Activated CD8-positive, alpha-beta T cell treated with anti-CD3 and anti-CD28 coated beads, Interleukin-2, amount 10 ng/mL, durations not matched to agents 7 days and 5 days (primary cell): ENCODE measurements around the gene FARP1. TPM values are rescaled to one million over a fixed set of nuclear protein-coding genes. Genes with fewer than 3 reads are reported as not detected.

Source experiments
- ATAC-seq: fragments of 150-1000 bp; cut with Tn5 transposase; one replicate; pipeline ENCODE4 v1.10.0; 2021; ENCODE audit warnings: moderate library complexity
- CTCF ChIA-PET: fragments of 350-600 bp; sonication (Branson Sonifier 250); formaldehyde crosslinking; loops from one replicate; lab custom pipeline; 2021; ENCODE audit warnings: antibody characterized with exemption; lab: Charles Lee
- POLR2A ChIA-PET: fragments of 350-600 bp; sonication (Branson Sonifier 250); formaldehyde crosslinking; loops from one replicate; lab custom pipeline; 2021; ENCODE audit warnings: antibody characterized with exemption; lab: Charles Lee
- DNase-seq: peaks from one replicate; pipeline ENCODE4 v3.0.0-alpha.2; 2020
- H3K27ac Mint-ChIP-seq: one replicate; pipeline ENCODE4 v1.8.0; 2021; ENCODE audit warnings: mild to moderate bottlenecking, mixed read lengths
- H3K27me3 Mint-ChIP-seq: one replicate; pipeline ENCODE4 v1.8.0; 2021; ENCODE audit warnings: low read depth, mixed read lengths
- H3K36me3 Mint-ChIP-seq: one replicate; pipeline ENCODE4 v1.8.0; 2021; ENCODE audit warnings: low read depth, mixed read lengths
- H3K4me1 Mint-ChIP-seq: one replicate; pipeline ENCODE4 v1.8.0; 2021; ENCODE audit warnings: low read depth, mixed read lengths
- H3K4me3 Mint-ChIP-seq: one replicate; pipeline ENCODE4 v1.8.0; 2021; ENCODE audit warnings: mild to moderate bottlenecking, mixed read lengths
- H3K9me3 Mint-ChIP-seq: one replicate; pipeline ENCODE4 v1.8.0; 2022; ENCODE audit warnings: mixed read lengths; ENCODE audit not compliant: insufficient read depth
- total RNA-seq, 2 experiments: library from RNA; stranded (reverse); gene quantifications; one replicate each; pipeline ENCODE4 v1.2.3, GENCODE V29; 2021

FARP1 gene
- total RNA-seq, 2 experiments from 2014 or later, result 1.1 to 1.2 TPM

- no peaks in the 10 kb centered on the region for H3K36me3 Mint-ChIP-seq
- ATAC-seq, result no peak
- ChIA-PET CTCF (no interaction called here), POLR2A (no interaction called here)
- no peaks in the 10 kb centered on the region for H3K9me3 Mint-ChIP-seq
- no peak overlapping the region for H3K27ac Mint-ChIP-seq
- H3K4me3 Mint-ChIP-seq, result no peak overlapping the region
- no peak for DNase-seq
- peaks cover 7% of the 10 kb centered on the region for H3K27me3 Mint-ChIP-seq
- H3K4me1 Mint-ChIP-seq, result no peaks in the 10 kb centered on the region
Observed at GRCh38 chr13:98419786-98420553, 277.1 kb downstream of the FARP1 start.

GRCh38 chr13:98420554-98421175, 277.8 kb downstream of the FARP1 start:
- H3K36me3 Mint-ChIP-seq, result no peaks in the 10 kb centered on the region
- no peak overlapping the region for H3K27ac Mint-ChIP-seq
- no peaks in the 10 kb centered on the region for H3K9me3 Mint-ChIP-seq
- CTCF ChIA-PET, result no interaction called here
- H3K27me3 Mint-ChIP-seq, result peaks cover 7% of the 10 kb centered on the region
- no peak for ATAC-seq
- no peak overlapping the region for H3K4me3 Mint-ChIP-seq
- DNase-seq, result no peak
- POLR2A ChIA-PET, result no interaction called here
- no peaks in the 10 kb centered on the region for H3K4me1 Mint-ChIP-seq

- CTCF ChIA-PET, result no interaction called here
- H3K27me3 Mint-ChIP-seq, result peaks cover 4% of the 10 kb centered on the region
- H3K4me1 Mint-ChIP-seq, result no peaks in the 10 kb centered on the region
- H3K4me3 Mint-ChIP-seq, result no peak overlapping the region
- POLR2A ChIA-PET, result no interaction called here
- no peaks in the 10 kb centered on the region for H3K9me3 Mint-ChIP-seq
- no peak for ATAC-seq
- no peak overlapping the region for H3K27ac Mint-ChIP-seq
- no peaks in the 10 kb centered on the region for H3K36me3 Mint-ChIP-seq
- no peak for DNase-seq
Observed at GRCh38 chr13:98422046-98422445, 279.2 kb downstream of the FARP1 start.

GRCh38 chr13:98423417-98423816, 280.5 kb downstream of the FARP1 start:
- Mint-ChIP-seq H3K27ac (no peak overlapping the region), H3K4me3 (no peak overlapping the region), H3K4me1 (no peaks in the 10 kb centered on the region), H3K9me3 (no peaks in the 10 kb centered on the region), H3K27me3 (peaks cover 3% of the 10 kb centered on the region), H3K36me3 (no peaks in the 10 kb centered on the region)
- ChIA-PET POLR2A (no interaction called here), CTCF (no interaction called here)
- DNase-seq (no peak), ATAC-seq (no peak)

GRCh38 chr13:98427331-98427995, 284.6 kb downstream of the FARP1 start:
- ATAC-seq (no peak), DNase-seq (no peak)
- Mint-ChIP-seq H3K27ac (no peak overlapping the region), H3K36me3 (no peaks in the 10 kb centered on the region), H3K4me1 (no peaks in the 10 kb centered on the region), H3K9me3 (no peaks in the 10 kb centered on the region), H3K27me3 (peaks cover 3% of the 10 kb centered on the region), H3K4me3 (no peak overlapping the region)
- ChIA-PET CTCF (no interaction called here), POLR2A (no interaction called here)

GRCh38 chr13:98428256-98428966, 285.5 kb downstream of the FARP1 start:
- no peak overlapping the region for H3K27ac Mint-ChIP-seq
- CTCF ChIA-PET, result no interaction called here
- H3K27me3 Mint-ChIP-seq, result peaks cover 3% of the 10 kb centered on the region
- DNase-seq, result no peak
- no peaks in the 10 kb centered on the region for H3K4me1 Mint-ChIP-seq
- no peak overlapping the region for H3K4me3 Mint-ChIP-seq
- POLR2A ChIA-PET, result no interaction called here
- no peaks in the 10 kb centered on the region for H3K9me3 Mint-ChIP-seq
- ATAC-seq, result no peak
- H3K36me3 Mint-ChIP-seq, result no peaks in the 10 kb centered on the region

- ChIA-PET CTCF (no interaction called here), POLR2A (no interaction called here)
- H3K36me3 Mint-ChIP-seq, result no peaks in the 10 kb centered on the region
- no peak overlapping the region for H3K27ac Mint-ChIP-seq
- no peaks in the 10 kb centered on the region for H3K27me3 Mint-ChIP-seq
- DNase-seq (no peak), ATAC-seq (no peak)
- H3K4me3 Mint-ChIP-seq, result no peak overlapping the region
- H3K4me1 Mint-ChIP-seq, result no peaks in the 10 kb centered on the region
- H3K9me3 Mint-ChIP-seq, result no peaks in the 10 kb centered on the region
Observed at GRCh38 chr13:98429081-98429480, 286.2 kb downstream of the FARP1 start.

GRCh38 chr13:98429531-98429930, 286.6 kb downstream of the FARP1 start:
- ChIA-PET POLR2A (no interaction called here), CTCF (interaction anchor here (1.2 kb wide), 1 partner anchor 574 kb away, joined by 4 read pairs; no protein-coding TSS in a partner anchor)
- Mint-ChIP-seq H3K4me1 (no peaks in the 10 kb centered on the region), H3K27ac (no peak overlapping the region), H3K27me3 (no peaks in the 10 kb centered on the region), H3K4me3 (no peak overlapping the region), H3K36me3 (no peaks in the 10 kb centered on the region), H3K9me3 (no peaks in the 10 kb centered on the region)
- ATAC-seq, result no peak
- no peak for DNase-seq

- ATAC-seq, result no peak
- POLR2A ChIA-PET, result no interaction called here
Observed at GRCh38 chr13:98429977-98430736, 287.3 kb downstream of the FARP1 start.

GRCh38 chr13:98432638-98433037, 289.7 kb downstream of the FARP1 start:
- no peaks in the 10 kb centered on the region for H3K36me3 Mint-ChIP-seq
- no peaks in the 10 kb centered on the region for H3K4me1 Mint-ChIP-seq
- no peak overlapping the region for H3K4me3 Mint-ChIP-seq
- no peak overlapping the region for H3K27ac Mint-ChIP-seq
- no peaks in the 10 kb centered on the region for H3K9me3 Mint-ChIP-seq
- DNase-seq, result no peak
- no peaks in the 10 kb centered on the region for H3K27me3 Mint-ChIP-seq
- POLR2A ChIA-PET, result no interaction called here
- CTCF ChIA-PET, result no interaction called here
- no peak for ATAC-seq

More at GRCh38 chr13:98429977-98430736, 287.3 kb downstream of the FARP1 start:
- no peak overlapping the region for H3K27ac Mint-ChIP-seq
- CTCF ChIA-PET, result interaction anchor here (1.1 to 1.4 kb wide), 3 partner anchors 16 to 574 kb away, joined by 4 read pairs; no protein-coding TSS in a partner anchor
- H3K9me3 Mint-ChIP-seq, result no peaks in the 10 kb centered on the region
- H3K27me3 Mint-ChIP-seq, result no peaks in the 10 kb centered on the region
- no peaks in the 10 kb centered on the region for H3K4me1 Mint-ChIP-seq
- H3K4me3 Mint-ChIP-seq, result no peak overlapping the region
- H3K36me3 Mint-ChIP-seq, result no peaks in the 10 kb centered on the region
- no peak for DNase-seq

- ATAC-seq (no peak), DNase-seq (no peak)
- ChIA-PET CTCF (no interaction called here), POLR2A (no interaction called here)
- Mint-ChIP-seq H3K4me1 (no peaks in the 10 kb centered on the region), H3K36me3 (no peaks in the 10 kb centered on the region), H3K27ac (no peak overlapping the region), H3K4me3 (no peak overlapping the region), H3K27me3 (no peaks in the 10 kb centered on the region), H3K9me3 (no peaks in the 10 kb centered on the region)
Observed at GRCh38 chr13:98433654-98434053, 290.8 kb downstream of the FARP1 start.
